Spinal cord (tissue), 10 donors: ENCODE results near the gene BMP6. TPM values are rescaled to one million over a fixed set of nuclear protein-coding genes. Genes with fewer than 3 reads are reported as not detected.
A peak's percentile ranks its signal among the peaks of the same experiment; 100 is the strongest.
"Not testable (repeated sequence)": the region's sequence is repeated elsewhere in the genome, so short reads cannot be mapped to it uniquely, and the experiment has no call there.

Source experiments
- DNase-seq, 6 donors: peaks; one replicate each; pipeline versions ENCODE4 v3.0.0 to v3.0.0-alpha.2; 2013 to 2015; ENCODE audit warnings: low spot score in 6 of 6, low read depth in 4 of 6
- H3K27ac ChIP-seq: one replicate; pipeline ENCODE4 v1.5.1; 2013; ENCODE audit warnings: low read depth, low read length, control low read depth
- H3K27me3 ChIP-seq: one replicate; pipeline ENCODE4 v1.6.1; 2013; ENCODE audit warnings: low read length; ENCODE audit not compliant: control insufficient read depth, insufficient read depth
- H3K36me3 ChIP-seq: one replicate; pipeline ENCODE4 v1.6.1; 2013; ENCODE audit warnings: low read length; ENCODE audit not compliant: control insufficient read depth, insufficient read depth
- H3K4me1 ChIP-seq: one replicate; pipeline ENCODE4 v1.6.1; 2013; ENCODE audit warnings: low read length; ENCODE audit not compliant: control insufficient read depth, insufficient read depth
- H3K4me3 ChIP-seq: one replicate; pipeline ENCODE4 v1.5.1; 2013; ENCODE audit warnings: low read depth, low read length, control low read depth
- H3K9me3 ChIP-seq: one replicate; pipeline ENCODE4 v1.6.1; 2013; ENCODE audit warnings: low read length; ENCODE audit not compliant: control insufficient read depth, insufficient read depth
- WGBS: methylation state at CpG from one replicate; pipeline ENCODE4 v1.1.5; 2013; ENCODE audit warnings: missing lambda C conversion rate; ENCODE audit not compliant: insufficient coverage; 5-methylcytosine and 5-hydroxymethylcytosine counted together
- polyA plus RNA-seq, 2 donors: library from polyadenylated mRNA; unstranded; fragments of 120-200 nt; gene quantifications; one replicate each; pipeline ENCODE4 v1.2.1, GENCODE V29; 2013; ENCODE audit not compliant: insufficient read length in 2 of 2
- total RNA-seq, 2 donors: library from RNA; depleted of rRNA in 1 of 2; stranded (reverse); fragments of 120-200 nt in 1 of 2; fragments of >200 nt in 1 of 2; gene quantifications; one replicate each; pipeline versions ENCODE4 v1.2.3 to v1.2.4, GENCODE V29; 2013 to 2014
- donor health status: healthy.

The BMP6 gene
- total and polyA plus RNA-seq, 4 donors, result 13.6 to 93.3 (median 24.1) TPM

DNA sequence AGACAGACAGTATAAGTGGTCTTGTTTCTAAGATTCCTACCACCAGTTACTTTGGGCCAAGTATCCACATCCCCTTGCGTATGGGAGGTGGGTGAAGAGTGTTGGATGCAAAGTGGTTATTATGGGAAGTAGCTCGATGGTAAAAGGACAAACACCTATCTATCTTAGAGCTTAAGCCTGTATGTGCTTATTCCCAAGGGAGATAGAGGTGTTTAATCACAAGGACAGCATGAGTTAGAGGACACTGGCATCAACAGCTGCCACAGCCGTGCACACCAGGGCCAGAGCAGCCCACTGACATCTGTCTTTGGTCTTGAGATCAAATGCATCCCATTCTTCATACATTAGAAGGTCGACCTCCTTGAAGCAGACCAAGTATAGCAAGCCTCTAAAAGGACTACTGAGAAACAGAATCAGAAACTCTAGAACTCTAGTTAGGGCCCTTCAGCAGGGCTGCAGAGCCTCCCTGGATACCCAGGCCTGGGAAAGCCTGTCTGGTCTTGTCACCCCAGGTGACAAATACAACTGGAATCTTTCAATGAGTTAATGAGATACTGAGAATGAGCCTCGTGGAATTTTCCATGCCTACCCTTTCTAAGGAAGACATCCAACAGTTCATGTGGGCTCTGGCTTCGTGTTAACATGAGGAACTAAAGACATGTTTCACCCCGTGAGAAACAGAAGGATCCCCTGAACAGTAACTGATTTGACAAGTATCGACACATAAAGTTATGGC lies 156.0 kb downstream of the BMP6 start:
- no peak overlapping the region for H3K27ac ChIP-seq
- no peaks in the 10 kb centered on the region for H3K27me3 ChIP-seq

GRCh38 chr6:7882505-7883257 lies 156.8 kb downstream of the BMP6 start:
- WGBS, result 93% methylated on average over 14 of the region's 19 CpGs
- H3K9me3 ChIP-seq, result no peaks in the 10 kb centered on the region
- no peaks in the 10 kb centered on the region for H3K27me3 ChIP-seq
- no peaks in the 10 kb centered on the region for H3K4me1 ChIP-seq
- DNase-seq, result no peak
- H3K36me3 ChIP-seq, result peaks cover 23% of the 10 kb centered on the region
- no peak overlapping the region for H3K4me3 ChIP-seq
- H3K27ac ChIP-seq, result no peak overlapping the region

More for the DNA sequence above, 156.0 kb downstream of the BMP6 start:
- H3K4me3 ChIP-seq, result no peak overlapping the region
- H3K4me1 ChIP-seq, result no peaks in the 10 kb centered on the region
- DNase-seq, result no peak
- 89% methylated on average over 5 of the region's 8 CpGs for WGBS
- peaks cover 16% of the 10 kb centered on the region for H3K36me3 ChIP-seq
- no peaks in the 10 kb centered on the region for H3K9me3 ChIP-seq

DNA sequence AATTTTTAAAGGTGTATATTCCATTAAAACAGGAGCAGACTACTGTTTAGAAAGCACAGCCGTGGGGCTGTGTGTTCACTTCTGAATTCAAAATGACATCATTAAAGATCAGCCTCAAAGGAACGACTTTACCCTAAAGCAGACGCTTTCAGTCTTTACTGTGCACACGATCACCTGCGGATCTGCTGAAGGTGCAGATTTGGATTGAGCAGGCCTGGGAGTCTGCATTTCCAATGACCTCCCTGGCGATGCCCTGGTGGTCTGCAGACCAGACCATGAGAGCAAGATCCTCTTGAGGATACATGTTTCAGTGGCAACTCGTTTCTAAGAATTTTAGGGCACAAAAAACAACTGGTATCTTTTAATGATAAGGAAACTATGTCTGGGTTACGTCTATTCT lies 157.5 kb downstream of the BMP6 start:
- Histone ChIP-seq H3K36me3 (peaks cover 26% of the 10 kb centered on the region), H3K27me3 (no peaks in the 10 kb centered on the region), H3K4me3 (no peak overlapping the region), H3K9me3 (no peaks in the 10 kb centered on the region), H3K4me1 (no peaks in the 10 kb centered on the region), H3K27ac (no peak overlapping the region)
- WGBS, result over 99% methylated on average over 6 of the region's 8 CpGs
- DNase-seq, result no peak

- H3K36me3 ChIP-seq, result peaks cover 29% of the 10 kb centered on the region
- H3K27ac ChIP-seq, result no peak overlapping the region
- H3K27me3 ChIP-seq, result no peaks in the 10 kb centered on the region
- DNase-seq, result no peak
- H3K9me3 ChIP-seq, result no peaks in the 10 kb centered on the region
- H3K4me1 ChIP-seq, result peaks cover 8% of the 10 kb centered on the region
- WGBS, result 100% methylated on average over 1 of the region's 3 CpGs
- no peak overlapping the region for H3K4me3 ChIP-seq
Measured at GRCh38 chr6:7886132-7886531, 160.2 kb downstream of the BMP6 start.

DNA sequence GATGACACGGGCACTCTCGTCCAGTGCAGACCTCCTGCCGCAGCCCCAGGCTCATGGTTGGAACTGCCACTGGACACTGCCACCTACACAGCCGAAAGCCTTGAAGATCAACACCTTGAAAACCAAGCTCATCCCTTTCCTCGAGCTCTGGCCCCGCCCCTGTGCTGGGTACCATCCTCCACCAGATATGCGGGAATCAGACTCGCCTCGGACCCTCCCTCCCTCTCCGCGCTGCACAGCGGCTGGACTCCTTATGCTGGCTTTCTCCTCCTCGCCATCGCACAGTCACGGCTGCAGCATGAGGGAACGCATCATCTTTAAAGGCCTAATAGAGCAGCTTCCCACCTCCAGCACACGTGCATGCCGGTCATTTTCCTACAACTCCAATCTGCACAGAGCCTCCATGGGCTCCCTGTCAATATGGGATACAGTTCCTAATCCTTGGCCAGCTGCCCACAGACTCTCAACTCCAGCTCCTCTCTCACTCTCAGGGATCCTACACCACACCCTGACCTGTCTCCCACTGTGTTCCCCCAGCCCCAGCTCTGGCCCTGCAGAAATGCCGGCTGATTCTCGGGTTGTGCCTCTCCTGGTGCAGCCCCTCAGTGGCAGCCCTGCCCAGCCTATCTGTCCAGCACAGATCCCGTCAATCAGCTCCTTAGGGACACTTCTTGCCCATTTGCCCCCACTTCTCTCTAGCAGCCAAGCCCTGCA lies 161.5 kb downstream of the BMP6 start:
- WGBS, result 94% methylated on average over 21 of the region's 21 CpGs
- Histone ChIP-seq H3K36me3 (peaks cover 26% of the 10 kb centered on the region), H3K27ac (no peak overlapping the region), H3K4me1 (peaks cover 13% of the 10 kb centered on the region), H3K27me3 (no peaks in the 10 kb centered on the region), H3K9me3 (no peaks in the 10 kb centered on the region), H3K4me3 (no peak overlapping the region)
- DNase-seq, result no peak

GRCh38 chr6:7888587-7889357 lies 162.9 kb downstream of the BMP6 start:
- 95% methylated on average over 21 of the region's 25 CpGs for WGBS
- H3K4me3 ChIP-seq, result no peak overlapping the region
- peaks cover 32% of the 10 kb centered on the region for H3K36me3 ChIP-seq
- H3K4me1 ChIP-seq, result peaks cover 13% of the 10 kb centered on the region
- H3K27ac ChIP-seq, result no peak overlapping the region
- no peaks in the 10 kb centered on the region for H3K27me3 ChIP-seq
- H3K9me3 ChIP-seq, result no peaks in the 10 kb centered on the region
- no peak for DNase-seq

GRCh38 chr6:7891078-7891872 lies 165.4 kb downstream of the BMP6 start:
- H3K36me3 ChIP-seq, result peaks cover 46% of the 10 kb centered on the region
- DNase-seq, result peak in 4 of 6 donors; percentile 17 to 77 (median 36)

GRCh38 chr6:7892367-7892766 lies 166.5 kb downstream of the BMP6 start:
- H3K27me3 ChIP-seq, H3K27ac ChIP-seq, H3K9me3 ChIP-seq, DNase-seq, H3K4me3 ChIP-seq: not testable (repeated sequence)
- WGBS, result 100% methylated on average over 1 of the region's 4 CpGs
- peaks cover 44% of the 10 kb centered on the region for H3K36me3 ChIP-seq
- peaks cover 13% of the 10 kb centered on the region for H3K4me1 ChIP-seq

More at GRCh38 chr6:7891078-7891872, 165.4 kb downstream of the BMP6 start:
- Histone ChIP-seq H3K4me3 (no peak overlapping the region), H3K9me3 (no peaks in the 10 kb centered on the region), H3K27ac (no peak overlapping the region), H3K4me1 (peaks cover 13% of the 10 kb centered on the region), H3K27me3 (no peaks in the 10 kb centered on the region)
- 45% methylated on average over 8 of the region's 15 CpGs for WGBS
